ENCODE results near the gene CCR5AS.

DNA sequence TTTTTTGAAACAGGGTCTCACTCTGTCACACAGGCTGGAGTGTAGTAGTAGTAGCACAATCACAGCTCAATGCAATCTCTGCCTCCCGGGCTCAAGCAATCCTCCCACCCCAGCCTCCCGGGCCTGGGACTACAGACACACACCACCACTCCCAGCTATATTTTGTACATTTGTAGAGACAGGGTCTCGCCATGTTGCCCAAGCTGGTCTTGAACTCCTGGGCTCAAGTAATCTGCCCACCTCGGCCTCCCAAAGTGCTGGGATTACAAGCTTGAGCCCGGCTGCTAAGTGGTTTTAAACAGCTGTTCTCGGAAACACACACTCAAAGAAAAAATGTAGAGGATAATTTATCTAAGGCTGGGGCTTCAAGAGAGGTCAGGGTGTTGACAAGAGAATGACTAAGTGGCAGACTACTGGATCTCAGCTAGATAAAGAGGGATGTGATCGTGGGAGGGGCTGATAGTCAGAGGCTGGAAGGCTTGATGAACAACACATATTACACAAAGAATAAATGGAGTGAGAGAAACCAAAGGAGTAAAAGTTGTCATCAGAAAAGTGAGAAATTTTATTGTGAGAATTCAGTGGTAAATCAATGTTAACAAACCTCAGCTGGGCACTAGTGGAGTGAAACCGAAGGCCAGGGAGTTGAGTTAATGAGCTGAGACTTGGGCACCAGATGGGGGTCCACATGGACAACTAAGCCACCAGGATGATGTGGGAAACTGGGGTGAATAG lies 6.7 kb downstream of the CCR5AS start:
- TF ChIP-seq, protein P1, sequence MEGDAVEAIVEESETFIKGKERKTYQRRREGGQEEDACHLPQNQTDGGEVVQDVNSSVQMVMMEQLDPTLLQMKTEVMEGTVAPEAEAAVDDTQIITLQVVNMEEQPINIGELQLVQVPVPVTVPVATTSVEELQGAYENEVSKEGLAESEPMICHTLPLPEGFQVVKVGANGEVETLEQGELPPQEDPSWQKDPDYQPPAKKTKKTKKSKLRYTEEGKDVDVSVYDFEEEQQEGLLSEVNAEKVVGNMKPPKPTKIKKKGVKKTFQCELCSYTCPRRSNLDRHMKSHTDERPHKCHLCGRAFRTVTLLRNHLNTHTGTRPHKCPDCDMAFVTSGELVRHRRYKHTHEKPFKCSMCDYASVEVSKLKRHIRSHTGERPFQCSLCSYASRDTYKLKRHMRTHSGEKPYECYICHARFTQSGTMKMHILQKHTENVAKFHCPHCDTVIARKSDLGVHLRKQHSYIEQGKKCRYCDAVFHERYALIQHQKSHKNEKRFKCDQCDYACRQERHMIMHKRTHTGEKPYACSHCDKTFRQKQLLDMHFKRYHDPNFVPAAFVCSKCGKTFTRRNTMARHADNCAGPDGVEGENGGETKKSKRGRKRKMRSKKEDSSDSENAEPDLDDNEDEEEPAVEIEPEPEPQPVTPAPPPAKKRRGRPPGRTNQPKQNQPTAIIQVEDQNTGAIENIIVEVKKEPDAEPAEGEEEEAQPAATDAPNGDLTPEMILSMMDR (IDR thresholded peaks at IDR 0.05 in 8 of 11, conservative IDR thresholded peaks at IDR 0.05 in 3 of 11), result no peak
- no peak for TF ChIP-seq POLR2A (IDR thresholded peaks at IDR 0.05)
- TF ChIP-seq POLR2AphosphoS5 (IDR thresholded peaks at IDR 0.05), result no peak

All from spleen (tissue), 7 donors.